Epithelial cell of proximal tubule (primary cell): ENCODE measurements around the gene PSEN2. TPM values are rescaled to one million over a fixed set of nuclear protein-coding genes. Genes with fewer than 3 reads are reported as not detected.

Source experiments
- DNase-seq: peaks from one replicate; pipeline ENCODE4 v3.0.0-alpha.2; 2011; ENCODE audit warnings: low read depth
- H3K4me3 ChIP-seq: 2 replicates; pipeline ENCODE4 v1.5.1; 2011; ENCODE audit warnings: low read depth, mild to moderate bottlenecking, low read length
- CTCF ChIP-seq: conservative IDR thresholded peaks from 2 replicates; pipeline ENCODE4 v1.5.1; 2012; ENCODE audit warnings: low read depth, mild to moderate bottlenecking, low read length
- total RNA-seq: library from RNA; depleted of rRNA; stranded (reverse); fragments of >200 nt; gene quantifications from 2 replicates; pipeline ENCODE4 v1.2.3, GENCODE V29; 2015

Gene PSEN2
- total RNA-seq, 1 donor from 2014 or later: 26.6 TPM

GRCh38 chr1:226892524-226892875 lies 22.1 kb downstream of the PSEN2 start:
- H3K4me3 ChIP-seq: no peak overlapping the region
- no peak for DNase-seq
- TF ChIP-seq CTCF: no peak

- H3K4me3 ChIP-seq: no peak overlapping the region
- no peak for DNase-seq
- TF ChIP-seq CTCF: no peak
Measured at GRCh38 chr1:226893936-226894335, 23.5 kb downstream of the PSEN2 start.

GRCh38 chr1:226894826-226895225 lies 24.4 kb downstream of the PSEN2 start:
- DNase-seq: no peak
- no peak for TF ChIP-seq CTCF
- H3K4me3 ChIP-seq: no peak overlapping the region

- TF ChIP-seq CTCF: no peak
- DNase-seq: no peak
- H3K4me3 ChIP-seq: no peak overlapping the region
Measured at GRCh38 chr1:226895644-226896043, 25.2 kb downstream of the PSEN2 start.

- no peak overlapping the region for H3K4me3 ChIP-seq
- no peak for TF ChIP-seq CTCF
- no peak for DNase-seq
Measured at GRCh38 chr1:226898246-226898645, 27.8 kb downstream of the PSEN2 start.

- DNase-seq: no peak
- H3K4me3 ChIP-seq: no peak overlapping the region
- TF ChIP-seq CTCF: no peak
Measured at GRCh38 chr1:226901421-226901820, 31.0 kb downstream of the PSEN2 start.

- TF ChIP-seq CTCF: no peak
Measured at GRCh38 chr1:226902601-226903000, 32.2 kb downstream of the PSEN2 start.

More at GRCh38 chr1:226902601-226903000, 32.2 kb downstream of the PSEN2 start:
- H3K4me3 ChIP-seq: no peak overlapping the region
- DNase-seq: no peak
